SK-N-MC (cell line): ENCODE measurements around the gene SV2C.

Experiments used
- EZH2 ChIP-seq: fragments of 200-600 bp; sonication (generic); IDR thresholded peaks from one replicate; pipeline ENCODE4 v1.6.1; 2017; ENCODE audit warnings: antibody characterized with exemption
- POLR2AphosphoS5 ChIP-seq: IDR thresholded peaks from 2 replicates; pipeline ENCODE4 v1.6.1; 2012; ENCODE audit warnings: mild to moderate bottlenecking, low read depth, low read length, borderline replicate concordance

DNA sequence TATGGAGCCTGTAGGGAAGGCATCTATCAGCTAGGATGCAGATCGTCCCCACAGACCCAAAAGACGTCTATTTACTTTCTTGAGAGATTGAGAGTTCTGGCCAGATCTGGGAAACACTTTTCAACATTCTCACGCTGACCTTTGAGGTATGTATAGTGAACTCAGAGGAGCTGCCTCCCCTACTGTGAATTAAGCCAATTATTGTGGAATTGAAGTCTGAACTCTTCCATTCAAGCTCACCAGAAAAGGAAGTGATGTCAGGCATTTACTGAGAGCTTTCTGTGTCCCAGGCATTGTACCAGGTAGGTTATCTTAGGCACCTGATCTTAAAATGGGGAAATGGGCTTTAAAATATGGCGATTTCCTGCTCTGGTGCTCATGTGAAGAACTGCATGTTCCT is 136.5 kb downstream of the SV2C start:
- TF ChIP-seq POLR2AphosphoS5 (no peak), EZH2 (no peak)
